GM23338 (cell line): ENCODE measurements around the gene DLL4. TPM values are rescaled to one million over a fixed set of nuclear protein-coding genes. Genes with fewer than 3 reads are reported as not detected.

ENCODE experiments used
- ATAC-seq: fragments of 200-7000 bp; cut with Tn5 transposase; 3 replicates; pipeline ENCODE4 v1.9.1; 2020
- DNase-seq: peaks from one replicate; pipeline ENCODE4 v3.0.0-alpha.2; 2015; ENCODE audit warnings: low spot score
- H2AFZ ChIP-seq: fragments of 200-600 bp; sonication (generic); 2 replicates; pipeline ENCODE4 v1.8.0; 2016; ENCODE audit warnings: antibody characterized with exemption, mild to moderate bottlenecking, moderate library complexity
- H3F3A ChIP-seq: fragments of 200-600 bp; sonication (generic); replicated peaks from 2 replicates; pipeline ENCODE4 v1.8.0; 2017; ENCODE audit warnings: antibody characterized with exemption, mixed run types, low read depth
- H3K27ac ChIP-seq: fragments of 200-600 bp; sonication (generic); 2 replicates; pipeline ENCODE4 v1.6.1; 2016; ENCODE audit warnings: low read depth
- H3K27me3 ChIP-seq: fragments of 200-600 bp; sonication (generic); 2 replicates; pipeline ENCODE4 v1.8.0; 2016; ENCODE audit warnings: mild to moderate bottlenecking, mixed run types, moderate library complexity; ENCODE audit not compliant: insufficient read depth
- H3K36me3 ChIP-seq: fragments of 200-600 bp; sonication (generic); 2 replicates; pipeline ENCODE4 v1.8.0; 2016; ENCODE audit warnings: mild to moderate bottlenecking; ENCODE audit not compliant: insufficient read depth
- H3K4me1 ChIP-seq: fragments of 200-600 bp; sonication (generic); 2 replicates; pipeline ENCODE4 v1.8.0; 2016; ENCODE audit warnings: mild to moderate bottlenecking, moderate library complexity; ENCODE audit not compliant: insufficient read depth
- H3K4me2 ChIP-seq: fragments of 200-600 bp; sonication (generic); 2 replicates; pipeline ENCODE4 v1.7.1; 2017; ENCODE audit warnings: mixed run types
- H3K4me3 ChIP-seq: fragments of 200-600 bp; sonication (generic); 2 replicates; pipeline ENCODE4 v1.6.1; 2016; ENCODE audit warnings: mixed run types
- H3K79me2 ChIP-seq: fragments of 200-600 bp; sonication (generic); replicated peaks from 2 replicates; pipeline ENCODE4 v1.8.0; 2017; ENCODE audit warnings: mild to moderate bottlenecking; ENCODE audit not compliant: insufficient read depth
- H3K9me2 ChIP-seq: fragments of 200-600 bp; sonication (generic); 2 replicates; pipeline ENCODE4 v1.8.0; 2017; ENCODE audit not compliant: insufficient read depth
- H4K20me1 ChIP-seq: fragments of 200-600 bp; sonication (generic); replicated peaks from 2 replicates; pipeline ENCODE4 v1.8.0; 2017; ENCODE audit warnings: mild to moderate bottlenecking; ENCODE audit not compliant: insufficient read depth
- H3K27ac Mint-ChIP-seq: 2 replicates; pipeline ENCODE4 v1.8.0; 2020; ENCODE audit warnings: inconsistent platforms, mild to moderate bottlenecking, moderate library complexity, mixed read lengths
- H3K27me3 Mint-ChIP-seq: 3 replicates; pipeline ENCODE4 v1.8.0; 2022; ENCODE audit warnings: low read depth, mild to moderate bottlenecking, moderate library complexity, mixed read lengths, inconsistent platforms; ENCODE audit not compliant: insufficient read depth, poor library complexity
- H3K36me3 Mint-ChIP-seq: 3 replicates; pipeline ENCODE4 v1.8.0; 2021; ENCODE audit warnings: low read depth, mild to moderate bottlenecking, inconsistent platforms, moderate library complexity, mixed read lengths
- H3K4me1 Mint-ChIP-seq: 3 replicates; pipeline ENCODE4 v1.8.0; 2020; ENCODE audit warnings: mild to moderate bottlenecking, inconsistent platforms, mixed read lengths
- H3K4me3 Mint-ChIP-seq: 3 replicates; pipeline ENCODE4 v1.8.0; 2021; ENCODE audit warnings: moderate library complexity, mild to moderate bottlenecking, inconsistent platforms, mixed read lengths
- H3K9me3 Mint-ChIP-seq: 3 replicates; pipeline ENCODE4 v1.8.0; 2020; ENCODE audit warnings: moderate library complexity, mild to moderate bottlenecking, inconsistent platforms, mixed read lengths
- CREB1 ChIP-seq: fragments of 250-450 bp; sonication (Bioruptor Pico); IDR thresholded peaks from 2 replicates; pipeline ENCODE4 v1.5.0; 2020; ENCODE audit warnings: low read depth, mild to moderate bottlenecking, moderate library complexity
- CTCF ChIP-seq, 2 experiments: fragments of 200-600 bp in 1 of 2; sonication (generic) in 1 of 2; conservative IDR thresholded peaks; 2 replicates each; pipeline versions ENCODE4 v1.5.1 to v1.6.1; 2016 to 2017; ENCODE audit warnings: antibody characterized with exemption in 2 of 2, low read depth in 2 of 2, mild to moderate bottlenecking in 2 of 2, moderate library complexity in 1 of 2
- ETS1 ChIP-seq: IDR thresholded peaks from 2 replicates; pipeline ENCODE4 v1.6.1; 2016; ENCODE audit warnings: antibody characterized with exemption
- EZH2 ChIP-seq: fragments of 200-600 bp; sonication (generic); IDR thresholded peaks from one replicate; pipeline ENCODE4 v1.8.0; 2017; ENCODE audit warnings: antibody characterized with exemption, mild to moderate bottlenecking, low read depth; ENCODE audit not compliant: unreplicated experiment
- EZH2phosphoT487 ChIP-seq: fragments of 200-600 bp; sonication (generic); IDR thresholded peaks from one replicate; pipeline ENCODE4 v1.8.1; 2018; ENCODE audit warnings: antibody characterized with exemption; ENCODE audit not compliant: unreplicated experiment
- JUNB ChIP-seq: IDR thresholded peaks from one replicate; pipeline ENCODE4 v1.6.1; 2016; ENCODE audit warnings: antibody characterized with exemption; ENCODE audit not compliant: unreplicated experiment
- NANOG ChIP-seq: IDR thresholded peaks from 2 replicates; pipeline ENCODE4 v1.6.1; 2016; ENCODE audit warnings: antibody characterized with exemption, borderline replicate concordance
- POLR2AphosphoS5 ChIP-seq: IDR thresholded peaks from 2 replicates; pipeline ENCODE4 v1.6.1; 2016; ENCODE audit warnings: antibody characterized with exemption, low read depth
- REST ChIP-seq: IDR thresholded peaks from one replicate; pipeline ENCODE4 v1.6.1; 2018; ENCODE audit warnings: antibody characterized with exemption; ENCODE audit not compliant: unreplicated experiment
- STAT1 ChIP-seq: IDR thresholded peaks from one replicate; pipeline ENCODE4 v1.6.1; 2016; ENCODE audit warnings: antibody characterized with exemption; ENCODE audit not compliant: unreplicated experiment
- ZNF114 ChIP-seq: fragments of 250-450 bp; sonication (Bioruptor Pico); IDR thresholded peaks from 2 replicates; pipeline ENCODE4 v1.5.0; 2020; ENCODE audit warnings: mild to moderate bottlenecking, moderate library complexity
- ZNF331 ChIP-seq: fragments of 250-450 bp; sonication (Bioruptor Pico); IDR thresholded peaks from 2 replicates; pipeline ENCODE4 v1.5.0; 2020; ENCODE audit warnings: low read depth, mild to moderate bottlenecking, moderate library complexity
- ZNF462 ChIP-seq: fragments of 250-450 bp; sonication (Bioruptor Pico); IDR thresholded peaks from 2 replicates; pipeline ENCODE4 v1.5.0; 2020; ENCODE audit warnings: mild to moderate bottlenecking, moderate library complexity
- polyA plus RNA-seq: library from polyadenylated mRNA; unstranded; fragments of >200 nt; fragmentation: Nextera tagmentation; extraction: Ambion mirVana; gene quantifications from 2 replicates; pipeline ENCODE4 v1.2.1, GENCODE V29; 2016
- total RNA-seq: library from RNA; depleted of rRNA; stranded (reverse); fragments of >200 nt; shearing (Covaris generic); gene quantifications from 2 replicates; pipeline ENCODE4 v1.2.3, GENCODE V29; 2014

Gene DLL4
- total and polyA plus RNA-seq, 2 experiments from 2014 or later, result 0.31 to 0.99 TPM

- H3K4me1 ChIP-seq, result peaks cover 10% of the 10 kb centered on the region; the same call in 1 of the 2 replicates
- peaks cover 20% of the 10 kb centered on the region for H3K27me3 Mint-ChIP-seq
Measured at GRCh38 chr15:40964006-40964405, 34.9 kb downstream of the DLL4 start.

More at GRCh38 chr15:40964006-40964405, 34.9 kb downstream of the DLL4 start:
- TF ChIP-seq POLR2AphosphoS5, result no peak
- TF ChIP-seq ETS1, result no peak
- no peak for TF ChIP-seq REST
- no peak for TF ChIP-seq ZNF462 (CRISPR knock-in tag)
- no peak for TF ChIP-seq NANOG
- no peak for TF ChIP-seq JUNB
- no peak for TF ChIP-seq EZH2phosphoT487
- no peak for TF ChIP-seq CREB1
- no peak for TF ChIP-seq EZH2
- no peak for TF ChIP-seq STAT1
- no peak for TF ChIP-seq ZNF331 (CRISPR knock-in tag)
- no peak for TF ChIP-seq CTCF (conservative IDR thresholded peaks at IDR 0.05; ENCODE audit: low read depth in 2 of 2)
- no peak for TF ChIP-seq ZNF114 (CRISPR knock-in tag)
- H3K27ac ChIP-seq, result no peak overlapping the region
- DNase-seq, result no peak
- H3K9me2 ChIP-seq, result no peaks in the 10 kb centered on the region
- H3K4me3 Mint-ChIP-seq, result no peak overlapping the region
- H3K27me3 ChIP-seq, result no peaks in the 10 kb centered on the region
- no peak for ATAC-seq
- peaks cover 35% of the 10 kb centered on the region for H3K4me1 Mint-ChIP-seq
- H2AFZ ChIP-seq, result no peak overlapping the region
- H3K79me2 ChIP-seq, result no peaks in the 10 kb centered on the region
- H3K4me3 ChIP-seq, result no peak overlapping the region
- H3F3A ChIP-seq, result peaks cover 8% of the 10 kb centered on the region; the same call in 1 of the 2 replicates
- H3K4me2 ChIP-seq, result no peak overlapping the region
- H3K27ac Mint-ChIP-seq, result no peak overlapping the region
- H3K36me3 Mint-ChIP-seq, result peaks cover 10% of the 10 kb centered on the region; the same call in 2 of the 3 replicates
- no peaks in the 10 kb centered on the region for H3K36me3 ChIP-seq
- H4K20me1 ChIP-seq, result no peaks in the 10 kb centered on the region; the same call in 1 of the 2 replicates
- no peaks in the 10 kb centered on the region; the same call in 1 of the 3 replicates for H3K9me3 Mint-ChIP-seq
